Measurements from ENCODE around the gene PFKFB4. TPM values are rescaled to one million over a fixed set of nuclear protein-coding genes. Genes with fewer than 3 reads are reported as not detected.
A peak's percentile ranks its signal among the peaks of the same experiment; 100 is the strongest.

The PFKFB4 gene
- total and polyA plus RNA-seq, 8 donors = 6.5 to 18.8 (median 7.9) TPM

GRCh38 chr3:48572517-48572916 is 15.9 kb upstream of the PFKFB4 start:
- H3K36me3 ChIP-seq = no peaks in the 10 kb centered on the region
- DNase-seq = peak in 1 of 4 donors; percentile 60
- no peak overlapping the region for H3K27ac ChIP-seq
- TF ChIP-seq, protein P1, sequence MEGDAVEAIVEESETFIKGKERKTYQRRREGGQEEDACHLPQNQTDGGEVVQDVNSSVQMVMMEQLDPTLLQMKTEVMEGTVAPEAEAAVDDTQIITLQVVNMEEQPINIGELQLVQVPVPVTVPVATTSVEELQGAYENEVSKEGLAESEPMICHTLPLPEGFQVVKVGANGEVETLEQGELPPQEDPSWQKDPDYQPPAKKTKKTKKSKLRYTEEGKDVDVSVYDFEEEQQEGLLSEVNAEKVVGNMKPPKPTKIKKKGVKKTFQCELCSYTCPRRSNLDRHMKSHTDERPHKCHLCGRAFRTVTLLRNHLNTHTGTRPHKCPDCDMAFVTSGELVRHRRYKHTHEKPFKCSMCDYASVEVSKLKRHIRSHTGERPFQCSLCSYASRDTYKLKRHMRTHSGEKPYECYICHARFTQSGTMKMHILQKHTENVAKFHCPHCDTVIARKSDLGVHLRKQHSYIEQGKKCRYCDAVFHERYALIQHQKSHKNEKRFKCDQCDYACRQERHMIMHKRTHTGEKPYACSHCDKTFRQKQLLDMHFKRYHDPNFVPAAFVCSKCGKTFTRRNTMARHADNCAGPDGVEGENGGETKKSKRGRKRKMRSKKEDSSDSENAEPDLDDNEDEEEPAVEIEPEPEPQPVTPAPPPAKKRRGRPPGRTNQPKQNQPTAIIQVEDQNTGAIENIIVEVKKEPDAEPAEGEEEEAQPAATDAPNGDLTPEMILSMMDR (IDR thresholded peaks at IDR 0.05) = no peak
- intact Hi-C loops (cut with DNase I) = no loop called here
- H3K9me3 ChIP-seq = no peaks in the 10 kb centered on the region
- H3K4me3 ChIP-seq = no peak overlapping the region
- H3K4me1 ChIP-seq = no peaks in the 10 kb centered on the region
- no peaks in the 10 kb centered on the region for H3K27me3 ChIP-seq
- no peak for ATAC-seq

GRCh38 chr3:48571938-48572337 is 15.3 kb upstream of the PFKFB4 start:
- H3K27ac ChIP-seq = no peak overlapping the region
- H3K27me3 ChIP-seq = no peaks in the 10 kb centered on the region
- no peaks in the 10 kb centered on the region for H3K36me3 ChIP-seq
- peak in 1 of 4 donors; percentile 64 for DNase-seq
- no peaks in the 10 kb centered on the region for H3K4me1 ChIP-seq
- intact Hi-C loops (cut with DNase I) = no loop called here
- H3K4me3 ChIP-seq = no peak overlapping the region
- H3K9me3 ChIP-seq = no peaks in the 10 kb centered on the region
- no peak for ATAC-seq
- TF ChIP-seq, protein P1 (IDR thresholded peaks at IDR 0.05) = no peak

DNA sequence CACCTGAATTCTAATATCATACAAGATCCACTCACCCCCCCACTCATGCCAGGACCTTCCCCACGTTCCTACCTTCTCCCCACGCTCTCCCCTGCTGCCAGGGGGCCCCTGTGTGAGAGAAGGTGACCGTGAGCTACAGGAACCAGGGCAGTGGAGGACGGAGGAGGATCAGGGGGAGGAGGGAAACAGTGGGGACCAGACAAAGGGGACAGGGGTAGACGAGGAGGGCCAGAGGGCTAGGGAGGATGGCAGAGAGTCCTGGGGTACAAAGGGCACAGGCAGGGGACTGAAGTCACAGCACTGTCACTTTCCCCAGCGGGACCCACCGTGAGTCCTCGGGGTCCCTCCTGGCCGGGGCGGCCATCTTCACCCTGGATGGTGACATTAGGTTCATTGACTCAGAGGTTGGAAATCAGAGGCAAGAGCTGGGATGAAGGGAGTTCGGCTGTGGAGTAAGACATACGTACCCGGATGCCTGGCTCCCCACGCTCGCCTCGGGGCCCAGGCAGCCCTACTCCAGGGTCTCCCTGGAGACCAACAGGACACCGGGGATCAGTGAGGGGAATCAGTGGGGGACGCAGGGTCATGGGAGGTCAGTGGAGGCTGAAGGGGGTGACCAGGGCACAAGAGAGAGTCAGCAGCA is 13.3 kb upstream of the PFKFB4 start:
- Histone ChIP-seq H3K9me3 (no peaks in the 10 kb centered on the region), H3K36me3 (no peaks in the 10 kb centered on the region), H3K4me1 (peaks cover 0 to 16% of the 10 kb centered on the region in 2 donors), H3K27ac (no peak overlapping the region), H3K4me3 (no peak overlapping the region), H3K27me3 (no peaks in the 10 kb centered on the region)
- TF ChIP-seq, protein P1 (IDR thresholded peaks at IDR 0.05) = no peak
- intact Hi-C loops (cut with DNase I) = no loop called here
- DNase-seq (peak in 1 of 4 donors; percentile 55), ATAC-seq (no peak)

DNA sequence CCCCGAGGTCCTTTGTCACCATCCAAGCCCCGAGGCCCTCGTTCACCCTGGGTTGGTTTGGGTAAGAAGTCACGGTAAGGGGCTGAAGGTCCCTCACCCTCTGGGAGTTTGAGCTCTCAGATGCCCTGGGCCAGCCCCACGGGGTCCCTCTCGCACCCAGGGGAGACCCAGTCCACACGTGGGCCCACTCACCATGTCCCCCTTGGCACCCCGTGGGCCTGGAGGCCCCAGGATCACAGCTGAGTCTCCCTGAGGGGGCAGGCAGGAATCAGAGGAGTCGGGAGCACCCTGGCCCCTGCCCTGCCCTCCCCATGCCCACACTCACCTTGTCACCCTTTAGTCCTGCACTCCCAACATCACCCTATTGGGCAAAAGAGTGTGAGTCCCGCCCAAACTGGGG is 12.8 kb upstream of the PFKFB4 start:
- Histone ChIP-seq H3K27ac (no peak overlapping the region), H3K9me3 (no peaks in the 10 kb centered on the region), H3K4me1 (peaks cover 0 to 21% of the 10 kb centered on the region in 2 donors), H3K4me3 (no peak overlapping the region), H3K27me3 (no peaks in the 10 kb centered on the region), H3K36me3 (no peaks in the 10 kb centered on the region)
- TF ChIP-seq, protein P1 (IDR thresholded peaks at IDR 0.05) = no peak
- intact Hi-C loops (cut with DNase I) = no loop called here
- ATAC-seq (no peak), DNase-seq (no peak)

DNA sequence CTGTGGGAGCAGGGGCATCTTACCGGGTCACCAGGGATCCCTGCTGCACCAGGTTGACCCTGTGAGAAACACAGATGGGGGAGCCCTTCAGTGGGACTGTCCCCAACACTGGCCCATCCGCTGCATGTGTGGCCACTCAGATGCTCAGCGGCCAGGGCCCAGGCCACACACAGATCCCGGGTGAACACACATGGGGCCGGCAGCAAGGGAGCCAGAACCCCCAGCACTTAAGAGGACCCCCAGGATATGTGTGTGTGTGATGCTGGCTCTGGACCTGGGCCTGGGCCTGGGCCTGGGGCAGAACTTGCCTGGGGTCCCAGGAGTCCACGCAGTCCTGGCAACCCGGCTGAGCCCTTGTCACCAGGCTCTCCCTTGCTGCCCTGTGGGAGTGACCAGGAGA is 11.9 kb upstream of the PFKFB4 start:
- no peak for ATAC-seq

More for the DNA sequence above, 11.9 kb upstream of the PFKFB4 start:
- Histone ChIP-seq H3K27me3 (no peaks in the 10 kb centered on the region), H3K9me3 (no peaks in the 10 kb centered on the region), H3K27ac (no peak overlapping the region), H3K36me3 (no peaks in the 10 kb centered on the region), H3K4me1 (peaks cover 0 to 29% of the 10 kb centered on the region in 2 donors), H3K4me3 (no peak overlapping the region)
- DNase-seq = peak in 1 of 4 donors; percentile 65
- intact Hi-C loops (cut with DNase I) = no loop called here
- TF ChIP-seq, protein P1 (IDR thresholded peaks at IDR 0.05) = no peak
